GM12878 (cell line): ENCODE data around the gene MRPL53. TPM values are rescaled to one million over a fixed set of nuclear protein-coding genes. Genes with fewer than 3 reads are reported as not detected.

Source experiments
- ATAC-seq: fragments of 200-7000 bp; cut with Tn5 transposase; 3 replicates; pipeline ENCODE4 v1.9.1; 2020; ENCODE audit warnings: mild to moderate bottlenecking, moderate library complexity
- BruUV-seq: library from RNA; stranded (reverse); fragments of 400-500 nt; replicated peaks from 2 replicates; lab custom pipeline; 2021; lab: Mats Ljungman, UMichigan
- CTCF ChIA-PET: fragments of 300-600 bp; sonication (Branson Sonifier 250); formaldehyde crosslinking; extraction: SDS; loops from one replicate; lab custom pipeline; 2021; ENCODE audit warnings: inconsistent platforms; lab: Yijun Ruan, JAX
- POLR2A ChIA-PET: fragments of 350-600 bp; formaldehyde crosslinking; extraction: SDS; loops from one replicate; lab custom pipeline; 2021; ENCODE audit warnings: inconsistent platforms; lab: Charles Lee
- RAD21 ChIA-PET: fragments of 300-600 bp; sonication (Branson Sonifier 250); formaldehyde crosslinking; loops from one replicate; lab custom pipeline; 2023; ENCODE audit warnings: antibody characterized with exemption; ENCODE audit not compliant: unreplicated experiment; lab: Charles Lee
- SMC1A ChIA-PET: fragments of 300-600 bp; sonication (Branson Sonifier 250); formaldehyde crosslinking; loops from one replicate; lab custom pipeline; 2023; ENCODE audit not compliant: unreplicated experiment, uncharacterized antibody; lab: Charles Lee
- DNase-seq: peaks from one replicate; pipeline ENCODE4 v3.0.0-alpha.2; 2011; ENCODE audit warnings: low read depth, low spot score
- FAIRE-seq: peaks from 3 replicates; lab custom pipeline; 2011; peaks lifted over from hg19 to GRCh38; lab: Jason Lieb, UNC
- H2AFZ ChIP-seq: 2 replicates; pipeline ENCODE4 v1.6.0; 2011; ENCODE audit warnings: low read depth, low read length, control low read depth; ENCODE audit not compliant: control insufficient read depth
- H3K27ac ChIP-seq: 2 replicates; pipeline ENCODE4 v1.5.1; 2011; ENCODE audit warnings: control low read depth; ENCODE audit not compliant: control insufficient read depth, insufficient read depth
- H3K27me3 ChIP-seq, 2 experiments: replicated peaks in 1 of 2; 2 replicates each; pipeline versions ENCODE4 v1.6.0 to v1.6.1; 2011; ENCODE audit warnings: low read length in 1 of 2; ENCODE audit not compliant: control insufficient read depth in 2 of 2, insufficient read depth in 2 of 2
- H3K36me3 ChIP-seq, 2 experiments: 2 replicates each; pipeline ENCODE4 v1.5.1; 2011; ENCODE audit warnings: low read length in 1 of 2; ENCODE audit not compliant: control insufficient read depth in 2 of 2, insufficient read depth in 2 of 2
- H3K4me1 ChIP-seq: 2 replicates; pipeline ENCODE4 v1.6.1; 2011; ENCODE audit warnings: mild to moderate bottlenecking, low read length, moderate library complexity, mixed read lengths; ENCODE audit not compliant: control insufficient read depth, insufficient read depth
- H3K4me2 ChIP-seq: 2 replicates; pipeline ENCODE4 v1.6.0; 2011; ENCODE audit warnings: control low read depth; ENCODE audit not compliant: control insufficient read depth, insufficient read depth
- H3K4me3 ChIP-seq: fragments of 200-600 bp; sonication (generic); 2 replicates; pipeline ENCODE4 v1.5.1; 2016
- H3K79me2 ChIP-seq: 2 replicates; pipeline ENCODE4 v1.6.0; 2011; ENCODE audit warnings: low read length; ENCODE audit not compliant: control insufficient read depth, insufficient read depth
- H3K9ac ChIP-seq: 2 replicates; pipeline ENCODE4 v1.8.0; 2011; ENCODE audit warnings: low read length, control low read depth, mixed read lengths; ENCODE audit not compliant: control insufficient read depth, insufficient read depth
- H3K9me3 ChIP-seq: replicated peaks from 3 replicates; pipeline ENCODE4 v1.5.1; 2011; ENCODE audit warnings: mild to moderate bottlenecking, low read length; ENCODE audit not compliant: control insufficient read depth, insufficient read depth
- H4K20me1 ChIP-seq: 2 replicates; pipeline ENCODE4 v1.6.0; 2011; ENCODE audit not compliant: control insufficient read depth, insufficient read depth
- NFYB ChIP-seq: IDR thresholded peaks from 2 replicates; pipeline ENCODE4 v1.6.1; 2011; ENCODE audit warnings: low read depth, mild to moderate bottlenecking, low read length, improper control_type of control experiment, moderate library complexity; ENCODE audit not compliant: insufficient read depth
- SMARCA5 ChIP-seq: fragments of 450-650 bp; IDR thresholded peaks from 2 replicates; pipeline ENCODE4 v1.6.1; 2017; ENCODE audit warnings: mild to moderate bottlenecking
- ZBTB11 ChIP-seq: fragments of 450-650 bp; formaldehyde crosslinking; IDR thresholded peaks from 2 replicates; pipeline ENCODE4 v1.5.0; 2022; ENCODE audit warnings: mild to moderate bottlenecking, missing genetic modification characterization
- WGBS: methylation state at CpG from one replicate; pipeline ENCODE4 v1.1.6; 2016; ENCODE audit warnings: low lambda C conversion rate; ENCODE audit not compliant: insufficient replicate concordance, insufficient coverage; ENCODE audit errors: missing lambda C conversion rate; 5-methylcytosine and 5-hydroxymethylcytosine counted together
- in situ Hi-C: fragments of 300-500 bp; cut with MboI; formaldehyde crosslinking; loops from 9 replicates; pipeline ENCODE4 v1.14.3; 2018; ENCODE audit warnings: mixed read lengths
- intact Hi-C: fragments of 100-400 bp; cut with micrococcal nuclease; formaldehyde crosslinking; loops from one replicate; pipeline ENCODE4 v1.14.2; 2022; ENCODE audit not compliant: unreplicated experiment
- polyA plus RNA-seq, 11 experiments: library from polyadenylated mRNA; depleted of rRNA in 4 of 11; unstranded in 6 of 11; stranded (reverse) in 5 of 11; fragments of >200 nt; fragmentation: Nextera tagmentation in 4 of 11; fragmentation: Illumina TruSeq in 1 of 11; extraction: Ambion mirVana in 4 of 11; extraction: Trizol in 1 of 11; gene quantifications; 1 replicate in 1 of 11; 2 replicates in 10 of 11; pipeline versions ENCODE4 v1.2.1 to v1.2.3, GENCODE V29; 2011 to 2016; ENCODE audit warnings: inconsistent platforms in 2 of 11, missing spikeins in 2 of 11, low read depth in 1 of 11
- total RNA-seq, 4 experiments: library from RNA; depleted of rRNA in 3 of 4; stranded (reverse); fragments of >200 nt in 3 of 4; fragmentation: Illumina TruSeq in 1 of 4; extraction: Trizol in 1 of 4; gene quantifications; 2 replicates each; pipeline versions ENCODE4 v1.2.1 to v1.2.3, GENCODE V29; 2013 to 2021
- TF ChIP-seq, protein P1 (sequence below): IDR thresholded peaks from 2 replicates; pipeline ENCODE4 v1.6.1; 2012; ENCODE audit warnings: low read depth, low read length, improper control_type of control experiment

The MRPL53 gene
- total and polyA plus RNA-seq, 10 of the 15 experiments (the other 5 are each of a cell fraction or from before 2014, with no cell fraction given), result 15.1 to 167 (median 80.9) TPM

- peak; percentile 69; the same call in 1 of the 2 replicates for TF ChIP-seq ZBTB11 (CRISPR knock-in tag)
Measured at GRCh38 chr2:74481961-74482800, 9.7 kb upstream of the MRPL53 start (continued).

DNA sequence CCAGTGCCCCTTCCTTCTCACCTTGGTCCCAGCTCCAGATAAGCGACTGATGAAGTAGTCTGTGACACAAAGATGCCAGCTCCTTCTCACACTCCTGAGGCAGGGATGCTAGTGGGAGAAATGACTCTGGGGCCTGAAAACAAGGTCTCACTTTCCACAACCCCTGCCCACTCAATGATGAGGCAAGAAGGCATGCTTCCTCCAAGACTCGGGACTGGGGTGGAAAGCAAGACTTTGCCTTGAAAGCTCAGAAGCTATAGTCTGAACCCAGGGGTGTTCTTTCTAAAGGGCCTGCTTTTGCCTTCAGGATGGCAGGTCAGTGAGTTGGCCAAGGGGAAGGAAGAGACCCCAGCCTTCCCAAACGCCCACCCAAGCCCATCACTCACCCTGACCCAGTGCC lies 9.0 kb upstream of the MRPL53 start:
- POLR2A ChIA-PET, result interaction anchor here (0.7 to 3.6 kb wide), 13 partner anchors 9 to 119 kb away, joined by 3 to 44 read pairs (median 5); partner anchors contain the start of genes AUP1, HTRA2, INO80B and MOGS
- BruUV-seq, result no TSS peak
- Histone ChIP-seq H3K4me2 (peak overlapping the region; percentile 96), H3K79me2 (peaks cover 27% of the 10 kb centered on the region), H3K9ac (peak overlapping the region; percentile 91), H3K36me3 (no peaks in the 10 kb centered on the region), H3K4me1 (peaks cover 13% of the 10 kb centered on the region), H3K27me3 (no peaks in the 10 kb centered on the region; a peak in 1 of 4 replicates), H3K9me3 (no peaks in the 10 kb centered on the region), H4K20me1 (no peaks in the 10 kb centered on the region; the same call in 1 of the 2 replicates), H3K4me3 (peak overlapping the region; percentile 97), H3K27ac (no peak overlapping the region), H2AFZ (no peak overlapping the region)
- CTCF ChIA-PET, result interaction anchor here (0.5 to 19.4 kb wide), 16 partner anchors 9 to 149 kb away, joined by 3 to 280 read pairs (median 6); partner anchors contain the start of genes AUP1, DQX1, HTRA2 and INO80B
- RAD21 ChIA-PET, result interaction anchor here (0.6 to 5.9 kb wide), 13 partner anchors 9 to 657 kb away, joined by 3 to 121 read pairs (median 5); partner anchors contain the start of genes AUP1, DQX1, HTRA2 and INO80B
- FAIRE-seq (no peak), ATAC-seq (no peak), DNase-seq (no peak)
- intact Hi-C loops, result no loop called here
- in situ Hi-C loops, result loop anchor here (10.0 kb wide), 1 partner anchor 103 kb away; no protein-coding TSS in a partner anchor
- SMC1A ChIA-PET, result interaction anchor here (0.7 to 5.7 kb wide), 12 partner anchors 8 to 107 kb away, joined by 3 to 128 read pairs (median 7); partner anchors contain the start of genes C2orf81, HTRA2, INO80B and MRPL53
- WGBS, result 61% methylated on average over 3 of the region's 3 CpGs
- TF ChIP-seq, protein P1, sequence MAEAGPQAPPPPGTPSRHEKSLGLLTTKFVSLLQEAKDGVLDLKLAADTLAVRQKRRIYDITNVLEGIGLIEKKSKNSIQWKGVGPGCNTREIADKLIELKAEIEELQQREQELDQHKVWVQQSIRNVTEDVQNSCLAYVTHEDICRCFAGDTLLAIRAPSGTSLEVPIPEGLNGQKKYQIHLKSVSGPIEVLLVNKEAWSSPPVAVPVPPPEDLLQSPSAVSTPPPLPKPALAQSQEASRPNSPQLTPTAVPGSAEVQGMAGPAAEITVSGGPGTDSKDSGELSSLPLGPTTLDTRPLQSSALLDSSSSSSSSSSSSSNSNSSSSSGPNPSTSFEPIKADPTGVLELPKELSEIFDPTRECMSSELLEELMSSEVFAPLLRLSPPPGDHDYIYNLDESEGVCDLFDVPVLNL, result no peak
- TF ChIP-seq SMARCA5, result no peak
- no peak for TF ChIP-seq NFYB
